Fibroblast of lung (primary cell): ENCODE data around the gene EFNA5. TPM values are rescaled to one million over a fixed set of nuclear protein-coding genes. Genes with fewer than 3 reads are reported as not detected.
"Not testable (repeated sequence)": the region's sequence is repeated elsewhere in the genome, so short reads cannot be mapped to it uniquely, and the experiment has no call there.

Source experiments
- DNase-seq, 2 donors: peaks; one replicate each; pipeline versions ENCODE4 v3.0.0 to v3.0.0-alpha.2; 2010; ENCODE audit warnings: low read depth in 2 of 2
- H2AFZ ChIP-seq: 2 replicates; pipeline ENCODE4 v1.5.1; 2012; ENCODE audit warnings: low read length, control low read depth, inconsistent platforms
- H3K27ac ChIP-seq: 2 replicates; pipeline ENCODE4 v1.5.1; 2011; ENCODE audit warnings: low read length, control low read depth; ENCODE audit not compliant: insufficient read depth
- H3K27me3 ChIP-seq: 2 replicates; pipeline ENCODE4 v1.5.1; 2011; ENCODE audit warnings: mild to moderate bottlenecking, low read length; ENCODE audit not compliant: control insufficient read depth, insufficient read depth
- H3K36me3 ChIP-seq: 2 replicates; pipeline ENCODE4 v1.5.1; 2011; ENCODE audit warnings: low read length; ENCODE audit not compliant: control insufficient read depth, insufficient read depth
- H3K4me1 ChIP-seq: 2 replicates; pipeline ENCODE4 v1.5.1; 2011; ENCODE audit warnings: low read length; ENCODE audit not compliant: control insufficient read depth, insufficient read depth; ENCODE audit errors: extremely low read depth
- H3K4me2 ChIP-seq: 2 replicates; pipeline ENCODE4 v1.5.1; 2011; ENCODE audit warnings: low read length, control low read depth; ENCODE audit not compliant: insufficient read depth; ENCODE audit errors: extremely low read depth
- H3K4me3 ChIP-seq, 4 experiments: fragments of 200-600 bp in 1 of 4; sonication (generic) in 1 of 4; replicated peaks in 1 of 4; 2 replicates each; pipeline ENCODE4 v1.5.1; 2011 to 2016; ENCODE audit warnings: low read length in 4 of 4, low read depth in 3 of 4, mild to moderate bottlenecking in 3 of 4, control low read depth in 2 of 4, inconsistent platforms in 1 of 4, mixed read lengths in 1 of 4; ENCODE audit not compliant: insufficient read depth in 1 of 4; ENCODE audit errors: control extremely low read depth in 1 of 4
- H3K79me2 ChIP-seq: 2 replicates; pipeline ENCODE4 v1.5.1; 2012; ENCODE audit warnings: mild to moderate bottlenecking, low read length, inconsistent platforms; ENCODE audit not compliant: control insufficient read depth, insufficient read depth
- H3K9ac ChIP-seq: 2 replicates; pipeline ENCODE4 v1.5.1; 2011; ENCODE audit warnings: mild to moderate bottlenecking, low read length, control low read depth; ENCODE audit not compliant: insufficient read depth
- H3K9me3 ChIP-seq: 2 replicates; pipeline ENCODE4 v1.5.1; 2012; ENCODE audit warnings: low read depth, low read length; ENCODE audit not compliant: control insufficient read depth, insufficient read depth
- H4K20me1 ChIP-seq: 2 replicates; pipeline ENCODE4 v1.5.1; 2011; ENCODE audit warnings: low read length; ENCODE audit not compliant: control insufficient read depth, insufficient read depth; ENCODE audit errors: extremely low read depth
- EZH2 ChIP-seq: IDR thresholded peaks from 2 replicates; pipeline ENCODE4 v1.5.1; 2012; ENCODE audit warnings: low read length, control low read depth, mild to moderate bottlenecking; ENCODE audit errors: missing control alignments
- polyA plus RNA-seq, 2 donors: library from polyadenylated mRNA; depleted of rRNA in 1 of 2; stranded (reverse) in 1 of 2; unstranded in 1 of 2; fragments of >200 nt; gene quantifications; 2 replicates each; pipeline ENCODE4 v1.2.1, GENCODE V29; 2011 to 2012; ENCODE audit warnings: missing spikeins in 1 of 2
- total RNA-seq: library from RNA; depleted of rRNA; stranded (reverse); fragments of >200 nt; gene quantifications from 2 replicates; pipeline ENCODE4 v1.2.1, GENCODE V29; 2014
- TF ChIP-seq, protein P1 (sequence below), 2 donors: IDR thresholded peaks in 1 of 2; conservative IDR thresholded peaks in 1 of 2; 1 replicate in 1 of 2; 2 replicates in 1 of 2; pipeline ENCODE4 v1.5.1; 2011 to 2012; ENCODE audit warnings: low read length in 2 of 2, control low read depth in 1 of 2, inconsistent platforms in 1 of 2, low read depth in 1 of 2, mild to moderate bottlenecking in 1 of 2

Gene EFNA5
- total and polyA plus RNA-seq, 2 donors (not counting 1 experiment from before 2014, with no cell fraction given), result 3.5 to 3.7 TPM

DNA sequence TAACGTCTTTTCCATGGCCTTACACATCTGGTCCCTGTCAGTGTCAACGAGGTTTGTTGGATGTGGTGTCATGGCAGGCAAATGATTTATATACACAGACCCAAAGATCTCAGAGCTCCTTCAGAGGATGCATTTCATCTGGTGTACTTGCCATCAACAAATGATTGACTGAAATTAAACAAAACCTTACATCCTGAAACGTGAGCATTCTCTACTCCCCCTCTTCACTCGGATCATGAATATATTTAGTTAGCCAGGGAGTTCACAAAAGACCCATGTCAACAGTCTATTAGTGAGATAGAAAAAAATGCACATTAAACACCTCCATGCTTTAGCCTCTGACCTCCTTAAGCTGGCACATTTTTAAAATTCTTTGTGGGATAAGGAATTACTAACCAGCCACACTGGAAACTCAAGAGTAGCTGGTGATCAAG lies 215.6 kb downstream of the EFNA5 start:
- H3K9ac ChIP-seq, result no peak overlapping the region
- peak overlapping the region; percentile 21 for H3K4me2 ChIP-seq

DNA sequence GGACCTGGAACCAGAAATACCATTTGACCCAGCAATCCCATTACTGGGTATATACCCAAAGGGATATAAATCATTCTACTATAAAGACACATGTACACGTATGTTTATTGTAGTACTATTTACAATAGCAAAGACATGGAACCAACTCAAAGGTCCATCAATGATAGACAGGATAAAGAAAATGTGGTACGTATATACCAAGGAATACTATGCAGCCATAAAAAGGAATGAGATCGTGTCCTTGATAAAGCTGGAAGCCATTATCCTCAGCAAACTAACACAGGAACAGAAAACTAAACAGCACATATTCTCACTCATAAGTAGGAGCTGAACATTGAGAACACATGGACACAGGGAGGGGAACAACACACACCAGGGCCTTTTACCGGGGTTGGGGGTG lies 218.9 kb downstream of the EFNA5 start:
- not testable (repeated sequence) for H3K27me3 ChIP-seq, H3K9me3 ChIP-seq, H3K27ac ChIP-seq, H4K20me1 ChIP-seq, H3K36me3 ChIP-seq, H2AFZ ChIP-seq, H3K79me2 ChIP-seq, H3K9ac ChIP-seq, H3K4me2 ChIP-seq, H3K4me3 ChIP-seq, DNase-seq, H3K4me1 ChIP-seq

More for the DNA sequence above, 215.6 kb downstream of the EFNA5 start:
- TF ChIP-seq, protein P1, sequence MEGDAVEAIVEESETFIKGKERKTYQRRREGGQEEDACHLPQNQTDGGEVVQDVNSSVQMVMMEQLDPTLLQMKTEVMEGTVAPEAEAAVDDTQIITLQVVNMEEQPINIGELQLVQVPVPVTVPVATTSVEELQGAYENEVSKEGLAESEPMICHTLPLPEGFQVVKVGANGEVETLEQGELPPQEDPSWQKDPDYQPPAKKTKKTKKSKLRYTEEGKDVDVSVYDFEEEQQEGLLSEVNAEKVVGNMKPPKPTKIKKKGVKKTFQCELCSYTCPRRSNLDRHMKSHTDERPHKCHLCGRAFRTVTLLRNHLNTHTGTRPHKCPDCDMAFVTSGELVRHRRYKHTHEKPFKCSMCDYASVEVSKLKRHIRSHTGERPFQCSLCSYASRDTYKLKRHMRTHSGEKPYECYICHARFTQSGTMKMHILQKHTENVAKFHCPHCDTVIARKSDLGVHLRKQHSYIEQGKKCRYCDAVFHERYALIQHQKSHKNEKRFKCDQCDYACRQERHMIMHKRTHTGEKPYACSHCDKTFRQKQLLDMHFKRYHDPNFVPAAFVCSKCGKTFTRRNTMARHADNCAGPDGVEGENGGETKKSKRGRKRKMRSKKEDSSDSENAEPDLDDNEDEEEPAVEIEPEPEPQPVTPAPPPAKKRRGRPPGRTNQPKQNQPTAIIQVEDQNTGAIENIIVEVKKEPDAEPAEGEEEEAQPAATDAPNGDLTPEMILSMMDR (conservative IDR thresholded peaks at IDR 0.05 in 1 of 2, IDR thresholded peaks at IDR 0.05 in 1 of 2; ENCODE audit: low read depth in 1 of 2, low read length in 2 of 2), result no peak
- no peak for TF ChIP-seq EZH2
- no peaks in the 10 kb centered on the region for H4K20me1 ChIP-seq
- no peaks in the 10 kb centered on the region for H3K36me3 ChIP-seq
- DNase-seq, result peak; percentile 33 to 62
- H3K4me1 ChIP-seq, result peaks cover 2% of the 10 kb centered on the region
- H2AFZ ChIP-seq, result no peak overlapping the region
- no peaks in the 10 kb centered on the region for H3K9me3 ChIP-seq
- no peak overlapping the region for H3K27ac ChIP-seq
- no peaks in the 10 kb centered on the region for H3K27me3 ChIP-seq
- H3K79me2 ChIP-seq, result no peaks in the 10 kb centered on the region
- no peak overlapping the region for H3K4me3 ChIP-seq

DNA sequence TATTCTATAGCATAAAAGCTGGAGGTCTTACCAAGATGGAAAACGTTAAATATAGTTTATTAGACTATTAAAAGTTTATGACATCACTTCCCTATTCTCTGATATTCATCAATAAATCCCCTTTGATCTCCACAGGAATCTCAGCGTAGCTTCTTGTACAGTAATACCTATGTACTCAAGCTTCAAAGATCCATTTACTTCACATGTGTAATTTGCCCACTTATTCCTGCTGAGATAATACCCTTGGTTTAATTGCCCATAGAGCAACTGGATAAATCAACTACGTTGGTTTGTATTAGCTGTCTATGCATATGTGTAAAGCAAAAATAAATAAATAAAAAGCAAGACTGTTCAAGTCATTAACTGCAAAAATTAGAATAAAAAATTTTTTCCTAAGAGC lies 219.7 kb downstream of the EFNA5 start:
- DNase-seq, result no peak
- no peaks in the 10 kb centered on the region for H3K79me2 ChIP-seq
- H4K20me1 ChIP-seq, result no peaks in the 10 kb centered on the region
- no peak overlapping the region for H3K4me2 ChIP-seq
- TF ChIP-seq EZH2, result no peak
- TF ChIP-seq, protein P1 (conservative IDR thresholded peaks at IDR 0.05 in 1 of 2, IDR thresholded peaks at IDR 0.05 in 1 of 2; ENCODE audit: low read depth in 1 of 2, low read length in 2 of 2), result no peak
- H3K4me1 ChIP-seq, result peaks cover 2% of the 10 kb centered on the region
- no peaks in the 10 kb centered on the region for H3K9me3 ChIP-seq
- no peak overlapping the region for H3K9ac ChIP-seq
- no peak overlapping the region for H2AFZ ChIP-seq
- no peak overlapping the region for H3K4me3 ChIP-seq
- no peaks in the 10 kb centered on the region for H3K36me3 ChIP-seq
- H3K27ac ChIP-seq, result no peak overlapping the region
- H3K27me3 ChIP-seq, result no peaks in the 10 kb centered on the region
